Immature natural killer cell (primary cell): ENCODE results near the gene ITPK1. TPM values are rescaled to one million over a fixed set of nuclear protein-coding genes. Genes with fewer than 3 reads are reported as not detected.
"Not testable (repeated sequence)": the region's sequence is repeated elsewhere in the genome, so short reads cannot be mapped to it uniquely, and the experiment has no call there.

Source experiments
- DNase-seq, 3 donors: peaks; one replicate each; pipeline ENCODE4 v3.0.0; 2022; ENCODE audit warnings: mixed read lengths in 1 of 3
- H3K27ac Mint-ChIP-seq, 6 donors: one replicate each; pipeline ENCODE4 v1.8.0; 2020; ENCODE audit warnings: mixed read lengths in 6 of 6, mild to moderate bottlenecking in 5 of 6, inconsistent platforms in 4 of 6, moderate library complexity in 3 of 6
- H3K27me3 Mint-ChIP-seq, 3 donors: one replicate each; pipeline ENCODE4 v1.8.0; 2020 to 2021; ENCODE audit warnings: low read depth in 3 of 3, mild to moderate bottlenecking in 3 of 3, mixed read lengths in 3 of 3, moderate library complexity in 3 of 3, inconsistent platforms in 1 of 3
- H3K36me3 Mint-ChIP-seq, 3 donors: one replicate each; pipeline ENCODE4 v1.8.0; 2020; ENCODE audit warnings: mixed read lengths in 3 of 3, inconsistent platforms in 2 of 3, mild to moderate bottlenecking in 2 of 3
- H3K4me1 Mint-ChIP-seq, 2 donors: one replicate each; pipeline ENCODE4 v1.8.0; 2020; ENCODE audit warnings: inconsistent platforms in 2 of 2, mild to moderate bottlenecking in 2 of 2, mixed read lengths in 2 of 2, moderate library complexity in 1 of 2
- H3K4me3 Mint-ChIP-seq, 5 donors: one replicate each; pipeline ENCODE4 v1.8.0; 2020; ENCODE audit warnings: mild to moderate bottlenecking in 5 of 5, mixed read lengths in 5 of 5, inconsistent platforms in 3 of 5, moderate library complexity in 3 of 5
- H3K9me3 Mint-ChIP-seq, 6 donors: one replicate each; pipeline ENCODE4 v1.8.0; 2020; ENCODE audit warnings: mild to moderate bottlenecking in 6 of 6, mixed read lengths in 6 of 6, inconsistent platforms in 4 of 6, moderate library complexity in 3 of 6
- polyA plus RNA-seq, 3 donors: library from polyadenylated mRNA; unstranded; fragments of 300-500 nt; fragmentation: Illumina TruSeq; gene quantifications; one replicate each; pipeline ENCODE4 v1.2.3, GENCODE V29; 2021

Gene ITPK1
- polyA plus RNA-seq, 3 donors from 2014 or later, result 19.5 to 53.0 (median 21.7) TPM

GRCh38 chr14:93116676-93117200 is 1.0 kb upstream of the ITPK1 start:
- peaks cover 3 to 5% (median 4%) of the 10 kb centered on the region in 3 donors for H3K27me3 Mint-ChIP-seq

GRCh38 chr14:93115069-93115820 is 480 bp downstream of the ITPK1 start:
- Mint-ChIP-seq H3K9me3 (peaks cover 0 to 2% (median 0%) of the 10 kb centered on the region in 6 donors), H3K4me1 (peaks cover 36 to 38% of the 10 kb centered on the region in 2 donors), H3K36me3 (no peaks in the 10 kb centered on the region), H3K4me3 (peak overlapping the region; percentile 87 to 94 (median 91)), H3K27me3 (peaks cover 2 to 5% (median 3%) of the 10 kb centered on the region in 3 donors), H3K27ac (peak overlapping the region in 5 of 6 donors; percentile 35 to 87 (median 64))
- peak; percentile 87 to 91 (median 89) for DNase-seq

More at GRCh38 chr14:93116676-93117200, 1.0 kb upstream of the ITPK1 start:
- H3K4me1 Mint-ChIP-seq, result peaks cover 34% of the 10 kb centered on the region in 2 donors
- DNase-seq, result no peak
- H3K36me3 Mint-ChIP-seq, result no peaks in the 10 kb centered on the region
- peaks cover 0 to 2% (median 0%) of the 10 kb centered on the region in 6 donors for H3K9me3 Mint-ChIP-seq
- H3K27ac Mint-ChIP-seq, result peak overlapping the region; percentile 70 to 87 (median 84)
- peak overlapping the region; percentile 71 to 81 (median 74) for H3K4me3 Mint-ChIP-seq

- Mint-ChIP-seq H3K27ac (peak overlapping the region; percentile 74 to 96 (median 86)), H3K4me1 (peaks cover 41 to 43% of the 10 kb centered on the region in 2 donors)
- peak in 1 of 3 donors; percentile 22 for DNase-seq
Observed at GRCh38 chr14:93114713-93115068, 1.0 kb downstream of the ITPK1 start.

GRCh38 chr14:93114068-93114710 is 1.5 kb downstream of the ITPK1 start:
- peak overlapping the region; percentile 87 to 94 (median 91) for H3K4me3 Mint-ChIP-seq
- peak overlapping the region; percentile 74 to 96 (median 88) for H3K27ac Mint-ChIP-seq
- H3K36me3 Mint-ChIP-seq, result no peaks in the 10 kb centered on the region
- H3K27me3 Mint-ChIP-seq, result peaks cover 0 to 5% (median 3%) of the 10 kb centered on the region in 3 donors
- DNase-seq, result no peak
- H3K4me1 Mint-ChIP-seq, result peaks cover 44 to 46% of the 10 kb centered on the region in 2 donors
- H3K9me3 Mint-ChIP-seq, result peaks cover 0 to 2% (median 0%) of the 10 kb centered on the region in 6 donors

More at GRCh38 chr14:93114713-93115068, 1.0 kb downstream of the ITPK1 start:
- peaks cover 0 to 5% (median 3%) of the 10 kb centered on the region in 3 donors for H3K27me3 Mint-ChIP-seq
- no peaks in the 10 kb centered on the region for H3K36me3 Mint-ChIP-seq
- peaks cover 0 to 2% (median 0%) of the 10 kb centered on the region in 6 donors for H3K9me3 Mint-ChIP-seq
- peak overlapping the region; percentile 87 to 94 (median 91) for H3K4me3 Mint-ChIP-seq

- Mint-ChIP-seq H3K36me3 (no peaks in the 10 kb centered on the region), H3K9me3 (peaks cover 0 to 2% (median 0%) of the 10 kb centered on the region in 6 donors), H3K4me3 (peak overlapping the region; percentile 87 to 94 (median 91)), H3K27me3 (peaks cover 0 to 5% (median 3%) of the 10 kb centered on the region in 3 donors), H3K4me1 (peaks cover 45 to 49% of the 10 kb centered on the region in 2 donors), H3K27ac (peak overlapping the region; percentile 74 to 96 (median 91))
- no peak for DNase-seq
Observed at GRCh38 chr14:93113678-93114067, 2.1 kb downstream of the ITPK1 start.

GRCh38 chr14:93112891-93113677 is 2.6 kb downstream of the ITPK1 start:
- peaks cover 0 to 2% (median 0%) of the 10 kb centered on the region in 6 donors for H3K9me3 Mint-ChIP-seq
- H3K4me1 Mint-ChIP-seq, result peaks cover 49 to 51% of the 10 kb centered on the region in 2 donors
- DNase-seq, result peak; percentile 65 to 71 (median 68)
- peak overlapping the region; percentile 87 to 94 (median 91) for H3K4me3 Mint-ChIP-seq
- H3K27ac Mint-ChIP-seq, result peak overlapping the region; percentile 74 to 96 (median 91)
- H3K27me3 Mint-ChIP-seq, result peaks cover 0 to 5% (median 2%) of the 10 kb centered on the region in 3 donors
- H3K36me3 Mint-ChIP-seq, result no peaks in the 10 kb centered on the region

- H3K27ac Mint-ChIP-seq, H3K9me3 Mint-ChIP-seq, DNase-seq, H3K4me3 Mint-ChIP-seq, H3K36me3 Mint-ChIP-seq, H3K27me3 Mint-ChIP-seq: not testable (repeated sequence)
- H3K4me1 Mint-ChIP-seq, result peaks cover 52 to 56% of the 10 kb centered on the region in 2 donors
Observed at GRCh38 chr14:93111541-93111940, 4.2 kb downstream of the ITPK1 start.

GRCh38 chr14:93110856-93111419 is 4.8 kb downstream of the ITPK1 start:
- Mint-ChIP-seq H3K27ac (no peak overlapping the region), H3K4me3 (no peak overlapping the region), H3K4me1 (peaks cover 54% of the 10 kb centered on the region in 2 donors), H3K36me3 (no peaks in the 10 kb centered on the region), H3K27me3 (peaks cover 2 to 3% (median 2%) of the 10 kb centered on the region in 3 donors), H3K9me3 (no peaks in the 10 kb centered on the region)
- no peak for DNase-seq

- Mint-ChIP-seq H3K27ac (peak overlapping the region in 2 of 6 donors; percentile 46 to 49), H3K9me3 (no peaks in the 10 kb centered on the region), H3K36me3 (no peaks in the 10 kb centered on the region), H3K27me3 (peaks cover 2 to 3% (median 2%) of the 10 kb centered on the region in 3 donors), H3K4me1 (peaks cover 61 to 62% of the 10 kb centered on the region in 2 donors), H3K4me3 (no peak overlapping the region)
- no peak for DNase-seq
Observed at GRCh38 chr14:93109572-93110481, 5.9 kb downstream of the ITPK1 start.

- Mint-ChIP-seq H3K27me3 (peaks cover 0 to 4% (median 3%) of the 10 kb centered on the region in 3 donors), H3K27ac (no peak overlapping the region), H3K9me3 (no peaks in the 10 kb centered on the region), H3K36me3 (no peaks in the 10 kb centered on the region), H3K4me1 (peaks cover 63 to 65% of the 10 kb centered on the region in 2 donors), H3K4me3 (no peak overlapping the region)
- DNase-seq, result no peak
Observed at GRCh38 chr14:93108105-93108504, 7.6 kb downstream of the ITPK1 start.

GRCh38 chr14:93107453-93107852 is 8.3 kb downstream of the ITPK1 start:
- DNase-seq, result no peak
- Mint-ChIP-seq H3K36me3 (no peaks in the 10 kb centered on the region), H3K4me1 (peaks cover 57 to 62% of the 10 kb centered on the region in 2 donors), H3K9me3 (no peaks in the 10 kb centered on the region), H3K27me3 (peaks cover 0 to 4% (median 3%) of the 10 kb centered on the region in 3 donors), H3K27ac (peak overlapping the region in 3 of 6 donors; percentile 66 to 82 (median 69)), H3K4me3 (no peak overlapping the region)

GRCh38 chr14:93106541-93107156 is 9.1 kb downstream of the ITPK1 start:
- H3K9me3 Mint-ChIP-seq, result no peaks in the 10 kb centered on the region
- no peak for DNase-seq
- peaks cover 55 to 63% of the 10 kb centered on the region in 2 donors for H3K4me1 Mint-ChIP-seq
- peak overlapping the region in 1 of 5 donors; percentile 17 for H3K4me3 Mint-ChIP-seq
- peak overlapping the region in 4 of 6 donors; percentile 40 to 82 (median 54) for H3K27ac Mint-ChIP-seq
- peaks cover 0 to 4% (median 3%) of the 10 kb centered on the region in 3 donors for H3K27me3 Mint-ChIP-seq
- H3K36me3 Mint-ChIP-seq, result no peaks in the 10 kb centered on the region
